Caco-2 (cell line): ENCODE results near the gene COL26A1. TPM values are rescaled to one million over a fixed set of nuclear protein-coding genes. Genes with fewer than 3 reads are reported as not detected.

Source experiments
- BruUV-seq: library from RNA; stranded (reverse); fragments of 400-500 nt; replicated peaks from 2 replicates; lab custom pipeline; 2021; lab: Mats Ljungman, UMichigan
- CTCF ChIA-PET: fragments of 300-600 bp; sonication (Branson Sonifier 250); formaldehyde crosslinking; loops from one replicate; lab custom pipeline; 2022; ENCODE audit warnings: antibody characterized with exemption; lab: Charles Lee
- POLR2A ChIA-PET: fragments of 300-600 bp; sonication (Branson Sonifier 250); formaldehyde crosslinking; loops from one replicate; lab custom pipeline; 2022; ENCODE audit warnings: antibody characterized with exemption; lab: Charles Lee
- DNase-seq, 2 experiments: peaks; one replicate each; pipeline versions ENCODE4 v3.0.0 to v3.0.0-alpha.2; 2020 to 2022
- H3K27me3 ChIP-seq: replicated peaks from 2 replicates; pipeline ENCODE4 v1.6.0; 2011; ENCODE audit warnings: low read length; ENCODE audit not compliant: control insufficient read depth, insufficient read depth
- H3K36me3 ChIP-seq: 2 replicates; pipeline ENCODE4 v1.5.1; 2011; ENCODE audit warnings: low read length; ENCODE audit not compliant: control insufficient read depth, insufficient read depth
- H3K4me1 ChIP-seq: fragments of 250-450 bp; sonication (Bioruptor Pico); 2 replicates; pipeline ENCODE4 v1.5.1; 2020; ENCODE audit warnings: mild to moderate bottlenecking
- H3K4me3 ChIP-seq: 2 replicates; pipeline ENCODE4 v1.5.1; 2011; ENCODE audit warnings: low read depth, mild to moderate bottlenecking, control low read depth, low read length
- H3K9me3 ChIP-seq: fragments of 250-450 bp; sonication (Bioruptor Pico); 2 replicates; pipeline ENCODE4 v1.5.1; 2020; ENCODE audit warnings: mild to moderate bottlenecking, moderate library complexity
- H3K27ac Mint-ChIP-seq: one replicate; pipeline ENCODE4 v1.8.0; 2022; ENCODE audit warnings: mixed read lengths; ENCODE audit not compliant: unreplicated experiment
- H3K27me3 Mint-ChIP-seq: one replicate; pipeline ENCODE4 v1.8.0; 2022; ENCODE audit warnings: mixed read lengths; ENCODE audit not compliant: insufficient read depth, unreplicated experiment
- H3K36me3 Mint-ChIP-seq: one replicate; pipeline ENCODE4 v1.8.0; 2022; ENCODE audit warnings: mild to moderate bottlenecking, mixed read lengths; ENCODE audit not compliant: insufficient read depth, unreplicated experiment
- H3K4me1 Mint-ChIP-seq: one replicate; pipeline ENCODE4 v1.8.0; 2022; ENCODE audit warnings: low read depth, mixed read lengths; ENCODE audit not compliant: unreplicated experiment
- H3K4me3 Mint-ChIP-seq: one replicate; pipeline ENCODE4 v1.8.0; 2022; ENCODE audit warnings: mild to moderate bottlenecking, moderate library complexity, mixed read lengths; ENCODE audit not compliant: unreplicated experiment
- H3K9me3 Mint-ChIP-seq: one replicate; pipeline ENCODE4 v1.8.0; 2022; ENCODE audit warnings: mixed read lengths; ENCODE audit not compliant: unreplicated experiment
- intact Hi-C: fragments of 100-400 bp; cut with micrococcal nuclease; formaldehyde crosslinking; loops from one replicate; pipeline ENCODE4 v1.10.0; 2022; ENCODE audit not compliant: unreplicated experiment
- total RNA-seq: library from RNA; stranded (reverse); gene quantifications from 2 replicates; pipeline ENCODE4 v1.2.3, GENCODE V29; 2022
- TF ChIP-seq, protein P1 (sequence below), 2 experiments: fragments of 200-600 bp in 1 of 2; IDR thresholded peaks; 1 replicate in 1 of 2; 2 replicates in 1 of 2; pipeline versions ENCODE4 v1.5.1 to v1.8.0; 2011 to 2022; ENCODE audit warnings: antibody characterized with exemption in 1 of 2, control low read depth in 1 of 2, inconsistent platforms in 1 of 2, low read depth in 1 of 2, low read length in 1 of 2, mild to moderate bottlenecking in 1 of 2, moderate library complexity in 1 of 2; ENCODE audit not compliant: insufficient read depth in 1 of 2, severe bottlenecking in 1 of 2, unreplicated experiment in 1 of 2

The COL26A1 gene
- total RNA-seq, 1 experiment from 2014 or later, result 23.3 TPM

GRCh38 chr7:101352920-101353308 lies 9.8 kb upstream of the COL26A1 start:
- peak overlapping the region; percentile 15 for H3K27ac Mint-ChIP-seq
- DNase-seq, result no peak
- BruUV-seq, result no TSS peak
- H3K36me3 Mint-ChIP-seq, result peaks cover 7% of the 10 kb centered on the region
- TF ChIP-seq, protein P1, sequence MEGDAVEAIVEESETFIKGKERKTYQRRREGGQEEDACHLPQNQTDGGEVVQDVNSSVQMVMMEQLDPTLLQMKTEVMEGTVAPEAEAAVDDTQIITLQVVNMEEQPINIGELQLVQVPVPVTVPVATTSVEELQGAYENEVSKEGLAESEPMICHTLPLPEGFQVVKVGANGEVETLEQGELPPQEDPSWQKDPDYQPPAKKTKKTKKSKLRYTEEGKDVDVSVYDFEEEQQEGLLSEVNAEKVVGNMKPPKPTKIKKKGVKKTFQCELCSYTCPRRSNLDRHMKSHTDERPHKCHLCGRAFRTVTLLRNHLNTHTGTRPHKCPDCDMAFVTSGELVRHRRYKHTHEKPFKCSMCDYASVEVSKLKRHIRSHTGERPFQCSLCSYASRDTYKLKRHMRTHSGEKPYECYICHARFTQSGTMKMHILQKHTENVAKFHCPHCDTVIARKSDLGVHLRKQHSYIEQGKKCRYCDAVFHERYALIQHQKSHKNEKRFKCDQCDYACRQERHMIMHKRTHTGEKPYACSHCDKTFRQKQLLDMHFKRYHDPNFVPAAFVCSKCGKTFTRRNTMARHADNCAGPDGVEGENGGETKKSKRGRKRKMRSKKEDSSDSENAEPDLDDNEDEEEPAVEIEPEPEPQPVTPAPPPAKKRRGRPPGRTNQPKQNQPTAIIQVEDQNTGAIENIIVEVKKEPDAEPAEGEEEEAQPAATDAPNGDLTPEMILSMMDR (IDR thresholded peaks at IDR 0.05; ENCODE audit: insufficient read depth in 1 of 2, low read depth in 1 of 2, low read length in 1 of 2, severe bottlenecking in 1 of 2, unreplicated experiment in 1 of 2), result no peak
- H3K4me3 Mint-ChIP-seq, result no peak overlapping the region
- H3K4me1 ChIP-seq, result peaks cover 12% of the 10 kb centered on the region
- intact Hi-C loops, result loop anchor here (1.0 kb wide), 1 partner anchor 32 kb away; the partner anchor contains the start of gene IFT22
- H3K9me3 Mint-ChIP-seq, result peaks cover 14% of the 10 kb centered on the region
- ChIA-PET POLR2A (no interaction called here), CTCF (interaction anchor here (0.8 to 1.4 kb wide), 4 partner anchors 10 to 109 kb away, joined by 3 to 8 read pairs (median 5); partner anchors contain the start of genes COL26A1 and IFT22)
- no peaks in the 10 kb centered on the region for H3K9me3 ChIP-seq
- no peaks in the 10 kb centered on the region for H3K36me3 ChIP-seq
- H3K27me3 Mint-ChIP-seq, result no peaks in the 10 kb centered on the region
- no peaks in the 10 kb centered on the region for H3K27me3 ChIP-seq
- no peak overlapping the region for H3K4me3 ChIP-seq
- H3K4me1 Mint-ChIP-seq, result peaks cover 21% of the 10 kb centered on the region

- intact Hi-C loops, result no loop called here
- Histone ChIP-seq H3K27me3 (no peaks in the 10 kb centered on the region), H3K9me3 (no peaks in the 10 kb centered on the region), H3K4me3 (no peak overlapping the region), H3K4me1 (peaks cover 11% of the 10 kb centered on the region), H3K36me3 (no peaks in the 10 kb centered on the region)
- no peaks in the 10 kb centered on the region for H3K9me3 Mint-ChIP-seq
- ChIA-PET POLR2A (no interaction called here), CTCF (no interaction called here)
- H3K4me3 Mint-ChIP-seq, result no peak overlapping the region
- DNase-seq, result no peak
- no peaks in the 10 kb centered on the region for H3K36me3 Mint-ChIP-seq
- peak overlapping the region; percentile 43 for H3K27ac Mint-ChIP-seq
- no TSS peak for BruUV-seq
- TF ChIP-seq, protein P1 (IDR thresholded peaks at IDR 0.05; ENCODE audit: insufficient read depth in 1 of 2, low read depth in 1 of 2, low read length in 1 of 2, severe bottlenecking in 1 of 2, unreplicated experiment in 1 of 2), result no peak
- no peaks in the 10 kb centered on the region for H3K27me3 Mint-ChIP-seq
- H3K4me1 Mint-ChIP-seq, result peaks cover 13% of the 10 kb centered on the region
Measured at GRCh38 chr7:101357433-101357832, 5.2 kb upstream of the COL26A1 start.

- Histone ChIP-seq H3K4me1 (peaks cover 5% of the 10 kb centered on the region; the same call in 1 of the 2 replicates), H3K4me3 (peak overlapping the region; percentile 77), H3K9me3 (no peaks in the 10 kb centered on the region), H3K36me3 (no peaks in the 10 kb centered on the region), H3K27me3 (no peaks in the 10 kb centered on the region)
- H3K4me3 Mint-ChIP-seq, result peak overlapping the region; percentile 69
- peak overlapping the region; percentile 31 for H3K27ac Mint-ChIP-seq
- TF ChIP-seq, protein P1 (IDR thresholded peaks at IDR 0.05; ENCODE audit: insufficient read depth in 1 of 2, low read depth in 1 of 2, low read length in 1 of 2, severe bottlenecking in 1 of 2, unreplicated experiment in 1 of 2), result no peak
- no peaks in the 10 kb centered on the region for H3K9me3 Mint-ChIP-seq
- CTCF ChIA-PET, result interaction anchor here (0.6 to 3.1 kb wide), 15 partner anchors 8 to 1033 kb away, joined by 3 to 31 read pairs (median 4); partner anchors contain the start of genes IFT22 and PRKRIP1
- BruUV-seq, result no TSS peak
- DNase-seq, result no peak
- H3K27me3 Mint-ChIP-seq, result no peaks in the 10 kb centered on the region
- POLR2A ChIA-PET, result interaction anchor here (0.6 to 2.2 kb wide), 12 partner anchors 19 to 735 kb away, joined by 3 to 20 read pairs (median 4); partner anchors contain the start of gene IFT22
- no peaks in the 10 kb centered on the region for H3K36me3 Mint-ChIP-seq
- no peaks in the 10 kb centered on the region for H3K4me1 Mint-ChIP-seq
- intact Hi-C loops, result no loop called here
Measured at GRCh38 chr7:101363196-101363733, 590 bp downstream of the COL26A1 start.
